ENCODE data around the gene SPATA2.
A peak's percentile ranks its signal among the peaks of the same experiment; 100 is the strongest.

The SPATA2 gene

DNA sequence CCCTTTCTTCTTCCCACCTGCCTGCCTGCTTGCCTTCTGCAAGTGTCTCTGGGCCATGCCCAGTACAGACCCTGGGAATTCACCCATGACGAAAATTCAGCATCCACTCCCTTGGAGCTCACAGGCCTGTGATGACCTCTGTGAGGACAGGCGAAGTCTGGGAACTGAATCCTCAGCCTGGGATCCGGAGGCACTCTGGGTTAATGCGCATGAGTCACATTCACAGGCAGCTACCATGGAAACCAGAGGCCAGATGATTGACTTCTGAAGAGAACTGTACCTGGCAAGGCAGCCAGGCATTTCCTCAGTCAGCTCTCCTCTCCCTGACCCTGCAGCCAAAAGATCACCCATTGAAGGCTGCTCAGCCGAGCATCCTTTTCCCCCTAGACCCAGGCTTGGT lies 61.7 kb downstream of the SPATA2 start:
- DNase-seq, result peak; percentile 21
